HG02981 (cell line): ENCODE results near the gene HK1.

ENCODE experiments used
- ATAC-seq: cut with Tn5 transposase; IDR thresholded peaks from one replicate; pipeline ENCODE4 v1.9.1; 2021; ENCODE audit warnings: mild to moderate bottlenecking, moderate library complexity; ENCODE audit not compliant: unreplicated experiment

The HK1 gene

DNA sequence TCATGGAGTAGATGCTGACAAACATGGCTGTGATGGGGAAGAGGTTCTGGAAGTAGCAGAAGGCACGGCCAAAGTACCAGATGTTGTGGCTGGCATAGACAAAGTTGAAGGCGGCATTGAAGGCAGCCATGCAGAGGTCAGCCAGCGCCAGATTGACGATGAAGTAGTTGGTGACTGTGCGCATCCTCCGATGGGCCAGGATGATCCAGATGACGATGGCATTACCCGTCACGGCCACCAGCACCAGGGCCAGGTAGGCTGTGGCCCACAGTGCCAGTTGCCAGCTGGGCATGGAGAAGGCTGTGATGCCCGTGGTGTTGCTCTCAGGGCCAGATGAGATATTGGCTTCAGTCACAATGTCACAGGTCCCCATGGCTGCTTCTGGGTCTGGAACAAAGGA is 137.7 kb downstream of the HK1 start:
- no peak for ATAC-seq

DNA sequence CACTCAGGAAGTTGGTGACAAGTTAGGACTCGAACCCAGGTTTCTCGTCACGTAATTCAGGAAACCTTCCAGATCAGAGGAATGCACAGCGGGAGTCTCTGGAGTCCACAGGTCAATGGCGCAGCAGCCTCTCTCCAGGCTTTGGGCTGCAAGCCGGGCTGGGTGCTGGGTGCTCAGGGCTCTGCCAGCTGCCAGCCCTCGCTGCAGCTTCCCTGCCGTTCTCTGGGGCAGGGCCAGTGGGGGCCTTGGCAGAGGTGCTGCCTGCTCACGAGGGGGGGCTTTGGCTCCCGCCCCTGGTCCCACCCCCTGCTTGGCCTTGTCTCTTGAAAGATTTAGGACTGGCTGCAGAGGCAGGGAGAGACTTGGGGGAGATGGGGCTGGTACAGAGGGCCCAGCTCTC is 138.4 kb downstream of the HK1 start, which contains the start of gene TACR2:
Gene TACR2, minus strand, starts transcription at position 224 of the 400 bp plus-strand sequence. CDS start 595 bp downstream, outside the sequence.
- ATAC-seq: no peak

DNA sequence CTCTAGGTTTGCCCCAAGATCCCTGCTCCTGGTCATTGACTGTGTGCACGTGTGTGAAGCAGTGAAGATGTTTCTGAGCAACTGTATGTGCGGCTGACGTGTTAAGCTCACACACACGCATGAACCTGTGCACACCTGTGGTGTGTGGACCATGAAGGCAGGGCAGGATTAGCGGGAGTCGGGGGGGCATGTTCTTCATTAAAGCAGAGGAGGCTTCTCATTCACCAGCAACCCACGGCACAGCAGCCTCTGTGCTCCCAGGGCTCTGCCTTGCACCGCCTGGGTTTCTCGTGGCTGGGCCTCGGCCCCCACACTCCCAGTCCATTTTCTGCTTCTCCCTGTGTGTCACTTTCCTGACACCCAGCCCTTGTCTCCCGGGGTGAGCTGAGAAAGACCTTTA is 139.2 kb downstream of the HK1 start:
- ATAC-seq: no peak

- no peak for ATAC-seq
These were observed 139.9 kb downstream of the HK1 start for GRCh38 chr10:69418052-69418752.

GRCh38 chr10:69419096-69419743 is 140.9 kb downstream of the HK1 start:
- ATAC-seq: no peak

- ATAC-seq: no peak
These were observed 141.4 kb downstream of the HK1 start for GRCh38 chr10:69419744-69420126.

GRCh38 chr10:69421611-69422308 is 143.5 kb downstream of the HK1 start:
- ATAC-seq: no peak

DNA sequence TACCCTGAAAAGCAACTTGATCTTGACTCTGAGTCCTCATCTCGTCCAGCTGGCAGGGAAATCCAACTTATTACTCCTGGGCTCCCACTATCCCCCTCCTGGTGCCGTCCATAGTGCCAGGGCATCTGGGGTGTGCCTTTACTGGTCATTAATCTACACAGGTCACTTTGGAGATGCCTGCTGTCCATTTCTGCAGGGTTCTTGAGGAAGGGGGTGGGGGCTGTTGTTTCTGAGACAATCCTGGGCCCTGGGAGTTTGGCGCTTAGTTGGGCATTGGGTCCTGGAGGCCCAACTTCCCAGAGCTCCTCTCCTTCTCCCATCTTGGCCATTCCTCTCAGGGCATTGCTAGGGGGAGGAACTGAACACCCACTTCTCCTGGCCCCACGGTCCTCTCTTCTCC is 144.4 kb downstream of the HK1 start:
- ATAC-seq: no peak

- no peak for ATAC-seq
These were observed 146.7 kb downstream of the HK1 start for GRCh38 chr10:69425041-69425440.

DNA sequence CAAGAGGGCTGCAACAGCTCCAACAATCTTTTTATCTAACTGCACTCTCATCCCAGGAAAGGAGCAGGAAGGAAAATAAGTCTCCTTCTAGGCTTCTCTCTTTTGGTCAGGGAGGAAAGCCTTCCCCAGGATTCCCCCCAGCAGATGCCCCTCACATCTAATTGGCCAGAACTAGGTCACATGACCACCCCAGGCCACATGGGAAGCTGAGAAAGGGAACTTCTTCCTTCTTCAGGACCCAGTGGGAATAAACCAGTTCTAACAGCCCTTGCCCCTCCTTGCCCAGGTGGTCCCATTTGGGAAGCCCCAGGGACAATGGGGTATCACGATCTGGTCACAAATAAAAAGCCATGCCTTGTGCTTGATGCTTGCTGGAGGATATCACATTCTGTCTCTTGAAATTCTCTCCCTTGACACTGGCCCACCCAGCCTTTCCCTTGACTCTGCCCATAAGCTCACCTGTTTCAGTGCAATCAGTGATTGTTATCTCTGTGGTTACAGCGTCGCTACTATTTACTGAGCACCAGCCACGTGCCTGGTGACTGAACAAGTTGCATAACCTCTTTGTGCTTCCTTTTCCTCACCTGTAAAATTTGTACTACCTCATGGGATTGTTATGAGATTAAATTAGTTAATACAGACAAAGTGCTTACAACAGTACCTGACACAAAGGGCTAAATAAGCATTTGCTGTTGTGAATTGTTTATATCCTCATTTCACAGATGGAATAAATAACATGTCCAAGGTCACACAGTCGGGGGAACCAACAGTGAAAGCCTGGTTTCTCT is 147.4 kb downstream of the HK1 start:
- no peak for ATAC-seq

- no peak for ATAC-seq
These were observed 148.1 kb downstream of the HK1 start for GRCh38 chr10:69426376-69426727.

DNA sequence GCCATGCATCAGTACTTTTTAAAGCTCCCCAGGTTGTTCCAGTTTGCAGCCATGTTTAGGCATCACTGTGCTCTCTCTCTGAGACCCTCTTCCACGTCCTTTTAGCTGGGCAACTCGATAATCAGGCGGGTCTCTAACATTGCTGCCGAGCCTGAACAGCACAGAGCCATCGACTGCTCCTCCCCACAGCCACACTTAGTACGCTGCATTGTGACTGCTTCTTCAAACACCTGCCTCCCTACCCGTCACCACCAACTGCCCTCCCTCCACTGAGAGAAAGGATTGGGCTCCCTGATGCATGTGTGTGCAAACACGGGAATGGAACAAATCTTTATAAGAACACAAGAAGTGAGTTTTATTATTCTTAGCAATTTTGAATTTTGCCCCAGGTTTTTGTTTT is 149.9 kb downstream of the HK1 start:
- no peak for ATAC-seq

DNA sequence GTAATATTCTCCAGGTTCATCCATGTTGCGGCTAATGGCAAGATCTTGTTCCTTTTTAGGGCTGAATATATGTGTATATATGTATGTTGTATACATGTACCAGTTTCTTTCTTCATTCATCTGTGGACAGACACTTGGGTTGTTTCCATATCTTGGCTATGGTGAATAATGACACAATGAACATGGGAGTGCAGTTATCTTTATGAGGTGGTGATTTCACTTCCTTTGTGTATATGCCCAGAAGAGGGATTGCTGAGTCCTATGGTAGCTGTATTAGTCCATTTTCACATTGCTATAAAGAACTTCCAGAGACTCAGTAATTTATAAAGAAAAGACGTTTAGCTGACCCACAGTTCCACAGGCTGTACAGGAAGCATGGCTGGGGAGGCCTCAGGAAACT is 155.9 kb downstream of the HK1 start:
- no peak for ATAC-seq

DNA sequence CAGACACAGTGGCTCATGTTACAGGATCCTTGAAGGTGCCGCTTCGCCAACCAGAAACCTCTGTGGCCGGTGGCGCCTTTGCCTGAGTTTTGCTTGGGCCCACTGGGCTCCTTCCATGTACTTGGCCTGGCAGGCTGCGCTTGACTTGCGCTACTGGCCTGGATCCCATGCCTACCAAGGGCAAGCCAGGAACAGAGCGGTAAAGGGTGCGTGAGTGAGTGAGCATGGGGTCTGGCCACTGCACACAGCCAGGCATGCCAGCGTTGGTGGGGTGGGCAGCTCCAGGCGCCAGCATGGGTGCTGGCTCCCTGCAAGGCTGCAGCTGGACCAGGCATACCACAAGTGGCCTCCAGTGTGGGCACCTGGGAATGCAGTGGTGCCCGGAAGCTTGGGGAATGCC is 156.6 kb downstream of the HK1 start:
- ATAC-seq: no peak

GRCh38 chr10:69435966-69436520 is 157.7 kb downstream of the HK1 start:
- ATAC-seq: no peak

DNA sequence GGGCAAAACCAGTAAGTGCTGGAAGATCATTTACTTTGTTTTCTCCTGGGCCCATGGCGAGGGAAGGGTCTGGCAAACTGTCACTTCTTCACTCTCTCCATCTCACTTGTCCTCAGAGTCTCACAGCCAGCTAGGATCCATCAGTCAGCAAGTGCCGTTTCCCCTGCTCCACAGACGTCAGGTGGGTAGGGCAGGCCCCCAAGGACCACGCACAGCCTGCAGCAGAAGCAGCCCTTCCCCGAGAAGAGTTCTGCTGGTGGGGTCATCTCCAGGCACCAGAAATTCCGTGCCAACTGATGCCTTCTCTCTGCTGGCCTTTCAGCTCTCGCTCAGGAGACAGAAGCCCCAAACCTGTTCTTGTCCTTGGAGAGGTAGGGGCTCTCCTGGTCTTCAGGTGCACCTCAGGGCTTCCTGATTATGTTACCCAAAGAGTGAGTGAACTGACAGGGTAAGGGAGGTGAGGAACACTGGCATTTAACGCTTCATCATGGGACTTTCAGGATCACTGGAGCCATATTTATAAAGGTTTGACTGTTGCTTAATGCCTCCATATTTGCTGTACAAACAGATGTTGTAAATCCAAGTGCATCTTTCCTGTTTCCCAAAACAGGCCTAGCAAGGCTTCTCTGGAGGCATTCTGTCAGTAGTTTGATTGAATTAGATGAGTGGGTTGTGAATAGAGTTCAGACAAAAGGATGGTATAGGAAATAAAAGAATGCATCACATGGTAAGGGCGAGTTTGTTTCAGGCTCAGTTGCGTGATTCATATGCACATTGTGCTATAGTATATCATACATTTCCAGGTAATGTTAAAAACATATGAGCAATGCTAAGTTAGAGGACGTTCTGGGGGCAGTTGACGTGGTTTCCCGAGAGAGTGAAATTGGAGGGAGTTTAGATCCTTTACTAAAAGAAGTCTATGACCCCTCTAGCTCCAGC is 159.3 kb downstream of the HK1 start:
- ATAC-seq: no peak

GRCh38 chr10:69438536-69439349 is 160.4 kb downstream of the HK1 start:
- ATAC-seq: no peak

DNA sequence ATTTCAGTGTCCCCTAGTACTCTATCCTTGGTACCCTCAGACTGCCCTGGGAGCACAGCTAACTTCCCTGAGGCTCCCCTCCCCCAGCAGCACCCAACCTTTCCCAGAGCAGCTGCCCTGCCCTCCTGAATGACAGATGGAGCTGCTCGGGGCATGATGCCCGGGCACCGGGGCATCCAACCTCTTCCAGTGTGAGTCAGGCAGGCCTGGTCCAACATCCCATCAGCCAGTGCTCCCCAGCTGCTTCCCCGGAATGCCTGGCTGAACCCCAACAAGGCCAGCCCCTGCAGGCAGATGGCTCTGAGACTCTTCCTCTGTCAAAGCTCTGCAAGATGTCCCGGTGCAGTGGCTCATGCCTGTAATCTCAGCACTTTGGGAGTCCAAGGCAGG is 161.0 kb downstream of the HK1 start:
- no peak for ATAC-seq

DNA sequence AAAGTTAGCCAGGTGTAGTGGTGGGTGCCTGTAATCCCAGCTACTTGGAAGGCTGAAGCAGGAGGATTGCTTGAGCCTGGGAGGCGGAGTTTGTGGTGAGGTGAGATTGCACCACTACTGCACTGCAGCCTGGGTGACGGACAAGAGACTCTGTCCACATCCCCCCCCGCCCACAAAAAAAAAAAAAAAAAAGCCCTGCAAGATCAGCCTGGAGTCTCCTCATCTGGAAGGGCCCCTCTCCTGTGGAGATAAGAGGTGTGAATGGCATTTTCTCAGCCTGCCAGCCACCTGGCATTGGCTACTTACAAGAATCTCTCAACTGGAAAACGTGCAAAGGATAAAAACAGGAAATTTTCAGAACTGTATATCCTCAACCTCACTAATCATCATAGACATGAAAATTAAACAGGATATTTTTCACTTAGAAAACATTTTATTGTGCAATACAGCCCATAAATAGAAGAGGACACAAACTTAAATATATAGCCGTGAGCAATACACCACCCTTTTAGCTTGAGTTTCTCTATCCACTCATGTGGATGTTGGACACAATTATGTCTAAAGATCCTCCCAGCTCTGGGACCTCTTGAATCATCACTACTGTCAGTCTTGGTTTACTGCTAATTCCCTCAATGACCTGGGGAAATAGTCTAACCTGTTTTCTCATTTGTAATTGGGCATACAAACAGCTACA is 161.7 kb downstream of the HK1 start:
- ATAC-seq: no peak
